B cell (primary cell): Measurements from ENCODE around the gene LIF. TPM values are rescaled to one million over a fixed set of nuclear protein-coding genes. Genes with fewer than 3 reads are reported as not detected.

ENCODE experiments used
- ATAC-seq: fragments of 200-7000 bp; cut with Tn5 transposase; one replicate; pipeline ENCODE4 v1.10.0; 2021; ENCODE audit warnings: low read depth, mild to moderate bottlenecking, moderate number of reproducible peaks, moderate library complexity
- CTCF ChIA-PET: fragments of 350-600 bp; sonication (Branson Sonifier 250); formaldehyde crosslinking; loops from one replicate; lab custom pipeline; 2021; ENCODE audit warnings: antibody characterized with exemption, inconsistent platforms; lab: Charles Lee
- POLR2A ChIA-PET: fragments of 350-600 bp; sonication (Branson Sonifier 250); formaldehyde crosslinking; loops from one replicate; lab custom pipeline; 2021; ENCODE audit warnings: antibody characterized with exemption; lab: Charles Lee
- DNase-seq: peaks from one replicate; pipeline ENCODE4 v3.0.0; 2013
- H2AFZ ChIP-seq: 2 replicates; pipeline ENCODE4 v1.6.1; 2012; ENCODE audit warnings: mild to moderate bottlenecking, low read depth, low read length; ENCODE audit not compliant: insufficient read depth, poor library complexity, severe bottlenecking
- H3K27ac ChIP-seq, 2 donors: 1 replicate in 1 of 2; 2 replicates in 1 of 2; pipeline ENCODE4 v1.5.1; 2012 to 2013; ENCODE audit warnings: low read length in 2 of 2, mild to moderate bottlenecking in 2 of 2, moderate library complexity in 1 of 2
- H3K27me3 ChIP-seq, 4 experiments: fragments of 200-600 bp in 1 of 4; sonication (generic) in 1 of 4; replicated peaks in 1 of 4; 1 replicate in 2 of 4; 2 replicates in 2 of 4; pipeline versions ENCODE4 v1.6.1 to v1.7.0; 2013 to 2016; ENCODE audit warnings: low read length in 3 of 4, mild to moderate bottlenecking in 2 of 4, mixed read lengths in 1 of 4, moderate library complexity in 1 of 4; ENCODE audit not compliant: insufficient read depth in 4 of 4, control insufficient read depth in 3 of 4; ENCODE audit errors: control extremely low read depth in 1 of 4
- H3K36me3 ChIP-seq, 2 experiments: replicated peaks in 1 of 2; 1 replicate in 1 of 2; 2 replicates in 1 of 2; pipeline versions ENCODE4 v1.6.1 to v1.7.1; 2013; ENCODE audit warnings: low read length in 1 of 2; ENCODE audit not compliant: insufficient read depth in 2 of 2, control insufficient read depth in 1 of 2; ENCODE audit errors: control extremely low read depth in 1 of 2, extremely low read depth in 1 of 2
- H3K4me1 ChIP-seq, 2 donors: fragments of 200-600 bp in 1 of 2; sonication (generic) in 1 of 2; 1 replicate in 1 of 2; 2 replicates in 1 of 2; pipeline versions ENCODE4 v1.5.1 to v1.6.1; 2013 to 2017; ENCODE audit warnings: low read length in 2 of 2; ENCODE audit not compliant: control insufficient read depth in 2 of 2, insufficient read depth in 2 of 2
- H3K4me2 ChIP-seq: replicated peaks from 2 replicates; pipeline ENCODE3; 2012; ENCODE audit warnings: mild to moderate bottlenecking, low read depth, low read length; ENCODE audit not compliant: poor library complexity, severe bottlenecking
- H3K4me3 ChIP-seq, 5 experiments: fragments of 200-600 bp in 1 of 5; sonication (generic) in 1 of 5; 1 replicate in 3 of 5; 2 replicates in 2 of 5; pipeline versions ENCODE4 v1.5.1 to v1.7.0; 2011 to 2016; ENCODE audit warnings: low read length in 4 of 5, mild to moderate bottlenecking in 4 of 5, low read depth in 2 of 5, control low read depth in 1 of 5, moderate library complexity in 1 of 5; ENCODE audit not compliant: insufficient read depth in 1 of 5; ENCODE audit errors: control extremely low read depth in 1 of 5, extremely low read depth in 1 of 5
- H3K79me2 ChIP-seq: fragments of 200-600 bp; sonication (generic); one replicate; pipeline ENCODE4 v1.6.0; 2016; ENCODE audit warnings: low read length; ENCODE audit not compliant: control insufficient read depth, insufficient read depth
- H3K9ac ChIP-seq: fragments of 200-600 bp; sonication (generic); 2 replicates; pipeline ENCODE4 v1.6.1; 2017; ENCODE audit warnings: mild to moderate bottlenecking, low read length, moderate library complexity
- H3K9me3 ChIP-seq, 3 donors: one replicate each; pipeline versions ENCODE4 v1.6.1 to v1.7.1; 2013; ENCODE audit warnings: low read length in 2 of 3; ENCODE audit not compliant: control insufficient read depth in 2 of 3, insufficient read depth in 1 of 3; ENCODE audit errors: control extremely low read depth in 1 of 3
- H4K20me1 ChIP-seq: 2 replicates; pipeline ENCODE4 v1.6.0; 2012; ENCODE audit warnings: mild to moderate bottlenecking, low read length; ENCODE audit not compliant: insufficient read depth, control insufficient read depth, poor library complexity, severe bottlenecking
- H3K27ac Mint-ChIP-seq: one replicate; pipeline ENCODE4 v1.8.0; 2021; ENCODE audit warnings: mixed read lengths
- H3K27me3 Mint-ChIP-seq: one replicate; pipeline ENCODE4 v1.8.0; 2021; ENCODE audit warnings: mixed read lengths
- H3K4me1 Mint-ChIP-seq: one replicate; pipeline ENCODE4 v1.8.0; 2021; ENCODE audit warnings: mixed read lengths
- H3K4me3 Mint-ChIP-seq: one replicate; pipeline ENCODE4 v1.8.0; 2021; ENCODE audit warnings: mixed read lengths
- H3K9me3 Mint-ChIP-seq: one replicate; pipeline ENCODE4 v1.8.0; 2022; ENCODE audit warnings: mixed read lengths; ENCODE audit not compliant: insufficient read depth
- CTCF ChIP-seq: fragments of 200-600 bp; IDR thresholded peaks from one replicate; pipeline ENCODE4 v1.8.0; 2022; ENCODE audit warnings: antibody characterized with exemption, mild to moderate bottlenecking
- EZH2 ChIP-seq: IDR thresholded peaks from 2 replicates; pipeline ENCODE4 v1.6.1; 2012; ENCODE audit warnings: borderline replicate concordance, low read depth, mild to moderate bottlenecking, moderate library complexity, low read length; ENCODE audit not compliant: insufficient read depth, poor library complexity, severe bottlenecking
- WGBS: methylation state at CpG from one replicate; pipeline ENCODE4 v1.1.5; 2013; ENCODE audit warnings: missing lambda C conversion rate; ENCODE audit not compliant: insufficient coverage; 5-methylcytosine and 5-hydroxymethylcytosine counted together
- intact Hi-C: fragments of 100-400 bp; cut with micrococcal nuclease; formaldehyde crosslinking; loops from one replicate; pipeline ENCODE4 v1.10.0; 2022
- polyA plus RNA-seq: library from polyadenylated mRNA; depleted of rRNA; stranded (reverse); fragments of >200 nt; gene quantifications from 2 replicates; pipeline ENCODE4 v1.2.3, GENCODE V29; 2012
- total RNA-seq, 2 donors: library from RNA; stranded (reverse); fragments of 120-200 nt in 1 of 2; gene quantifications; 1 replicate in 1 of 2; 2 replicates in 1 of 2; pipeline versions ENCODE4 v1.2.3 to v1.2.4, GENCODE V29; 2013 to 2022

Gene LIF
- total and polyA plus RNA-seq, 2 donors (not counting 1 experiment from before 2014, with no cell fraction given) = 0.47 TPM; not detected in 1

- 89% methylated on average over 11 of the region's 11 CpGs for WGBS
- Histone ChIP-seq H2AFZ (no peak overlapping the region), H3K9ac (no peak overlapping the region), H3K79me2 (no peaks in the 10 kb centered on the region), H3K4me1 (peaks cover 5 to 14% of the 10 kb centered on the region in 2 donors), H3K4me3 (no peak overlapping the region), H3K36me3 (no peaks in the 10 kb centered on the region), H3K4me2 (no peak overlapping the region), H3K27ac (no peak overlapping the region), H3K27me3 (peaks cover 0 to 3% (median 0%) of the 10 kb centered on the region in 4 experiments), H3K9me3 (no peaks in the 10 kb centered on the region), H4K20me1 (no peaks in the 10 kb centered on the region)
- Mint-ChIP-seq H3K4me3 (no peak overlapping the region), H3K27me3 (peaks cover 9% of the 10 kb centered on the region), H3K27ac (no peak overlapping the region), H3K9me3 (no peaks in the 10 kb centered on the region), H3K4me1 (peaks cover 9% of the 10 kb centered on the region)
- ATAC-seq = no peak
- intact Hi-C loops = no loop called here
- no peak for DNase-seq
- CTCF ChIA-PET = interaction anchor here (1.0 to 1.4 kb wide), 5 partner anchors 9 to 152 kb away, joined by 3 to 4 read pairs (median 4); no protein-coding TSS in a partner anchor
- TF ChIP-seq CTCF (no peak), EZH2 (no peak)
- POLR2A ChIA-PET = no interaction called here
These were observed 13.7 kb upstream of the LIF start for GRCh38 chr22:30260276-30260675.

GRCh38 chr22:30254314-30254713, 7.8 kb upstream of the LIF start:
- H3K27me3 Mint-ChIP-seq = peaks cover 13% of the 10 kb centered on the region
- H3K4me1 ChIP-seq = peaks cover 0 to 9% of the 10 kb centered on the region in 2 donors
- no peak overlapping the region for H2AFZ ChIP-seq
- H3K9me3 Mint-ChIP-seq = no peaks in the 10 kb centered on the region
- no peaks in the 10 kb centered on the region for H3K36me3 ChIP-seq
- no peak overlapping the region for H3K27ac ChIP-seq
- intact Hi-C loops = no loop called here
- DNase-seq (no peak), ATAC-seq (no peak)
- H3K27ac Mint-ChIP-seq = no peak overlapping the region
- H3K79me2 ChIP-seq = no peaks in the 10 kb centered on the region
- no peak overlapping the region for H3K4me2 ChIP-seq
- TF ChIP-seq EZH2 = no peak
- no peak for TF ChIP-seq CTCF
- no peaks in the 10 kb centered on the region for H3K9me3 ChIP-seq
- CTCF ChIA-PET = interaction anchor here (0.6 to 1.6 kb wide), 3 partner anchors 23 to 137 kb away, joined by 3 to 8 read pairs (median 4); no protein-coding TSS in a partner anchor
- H3K4me1 Mint-ChIP-seq = peaks cover 1% of the 10 kb centered on the region
- H4K20me1 ChIP-seq = no peaks in the 10 kb centered on the region
- POLR2A ChIA-PET = no interaction called here
- H3K9ac ChIP-seq = no peak overlapping the region
- 95% methylated on average over 6 of the region's 6 CpGs for WGBS
- H3K27me3 ChIP-seq = peaks cover 0 to 7% (median 0%) of the 10 kb centered on the region in 4 experiments
- no peak overlapping the region for H3K4me3 ChIP-seq
- no peak overlapping the region for H3K4me3 Mint-ChIP-seq
